Left lung (tissue), 10 donors: ENCODE results near the gene MTCP1. TPM values are rescaled to one million over a fixed set of nuclear protein-coding genes. Genes with fewer than 3 reads are reported as not detected.

Source experiments
- ATAC-seq: fragments of 200-7000 bp; cut with Tn5 transposase; one replicate; pipeline ENCODE4 v1.9.1; 2020; ENCODE audit warnings: moderate library complexity
- DNase-seq, 4 donors: peaks; one replicate each; pipeline ENCODE4 v3.0.0-alpha.2; 2013 to 2020
- H3K27ac ChIP-seq, 2 donors: fragments of 200-600 bp; sonication (generic) in 1 of 2; one replicate each; pipeline versions ENCODE4 v1.5.0 to v1.8.0; 2020 to 2021
- H3K27me3 ChIP-seq, 2 donors: fragments of 200-600 bp; sonication (generic) in 1 of 2; one replicate each; pipeline versions ENCODE4 v1.5.0 to v1.8.0; 2020 to 2021
- H3K36me3 ChIP-seq, 2 donors: fragments of 200-600 bp; sonication (generic) in 1 of 2; one replicate each; pipeline versions ENCODE4 v1.5.0 to v1.8.0; 2020 to 2021
- H3K4me1 ChIP-seq, 2 donors: fragments of 200-600 bp; one replicate each; pipeline ENCODE4 v1.8.0; 2021
- H3K4me3 ChIP-seq, 2 donors: fragments of 200-600 bp; sonication (generic) in 1 of 2; one replicate each; pipeline versions ENCODE4 v1.5.0 to v1.8.0; 2020 to 2021; ENCODE audit warnings: mild to moderate bottlenecking in 1 of 2
- H3K9me3 ChIP-seq, 2 donors: fragments of 200-600 bp; sonication (generic) in 1 of 2; one replicate each; pipeline versions ENCODE4 v1.5.0 to v1.8.0; 2020 to 2021
- CTCF ChIP-seq, 2 donors: fragments of 200-600 bp; sonication (generic) in 1 of 2; IDR thresholded peaks; one replicate each; pipeline versions ENCODE4 v1.5.0 to v1.8.0; 2021; ENCODE audit warnings: antibody characterized with exemption in 2 of 2
- intact Hi-C, 2 donors: fragments of 100-400 bp; cut with DNase I; formaldehyde crosslinking; loops; one replicate each; pipeline versions ENCODE4 v1.11.2 to v1.14.2; 2022
- polyA plus RNA-seq, 6 donors: library from polyadenylated mRNA; unstranded; fragments of 120-200 nt; gene quantifications; one replicate each; pipeline ENCODE4 v1.2.1, GENCODE V29; 2013; ENCODE audit not compliant: insufficient read length in 6 of 6
- total RNA-seq, 2 donors: library from RNA; stranded (reverse); fragmentation: NEBNext Ultra II Directional; extraction: Animal tissue kit (Norgen Biotek cat#: 25700); gene quantifications; one replicate each; pipeline ENCODE4 v1.2.1, GENCODE V29; 2021
- donor health status: DM: no; HTN: yes; CAD: no.
- donor health status: DM: no; HTN: no; CAD: no.

Gene MTCP1
- total and polyA plus RNA-seq, 8 donors = 11.5 to 27.0 (median 20.9) TPM

- DNase-seq = no peak
- no peak overlapping the region for H3K27ac ChIP-seq
- TF ChIP-seq CTCF (IDR thresholded peaks at IDR 0.05) = no peak
- no peaks in the 10 kb centered on the region for H3K9me3 ChIP-seq
- peaks cover 0 to 16% of the 10 kb centered on the region in 2 donors for H3K36me3 ChIP-seq
- no peaks in the 10 kb centered on the region for H3K27me3 ChIP-seq
- H3K4me1 ChIP-seq = no peaks in the 10 kb centered on the region
- intact Hi-C loops = no loop called here
- H3K4me3 ChIP-seq = no peak overlapping the region
- no peak for ATAC-seq
Observed at GRCh38 chrX:155108427-155108826, 37.5 kb upstream of the MTCP1 start.

- Histone ChIP-seq H3K4me1 (no peaks in the 10 kb centered on the region), H3K36me3 (peaks cover 0 to 12% of the 10 kb centered on the region in 2 donors), H3K9me3 (no peaks in the 10 kb centered on the region), H3K27ac (no peak overlapping the region), H3K27me3 (no peaks in the 10 kb centered on the region), H3K4me3 (no peak overlapping the region)
- intact Hi-C loops = no loop called here
- ATAC-seq = no peak
- no peak for TF ChIP-seq CTCF (IDR thresholded peaks at IDR 0.05)
- DNase-seq = no peak
Observed at GRCh38 chrX:155105919-155106318, 35.0 kb upstream of the MTCP1 start.

- DNase-seq (peak in 1 of 4 donors; percentile 28), ATAC-seq (peak; percentile 72)
- no peaks in the 10 kb centered on the region for H3K4me1 ChIP-seq
- intact Hi-C loops = no loop called here
- TF ChIP-seq CTCF (IDR thresholded peaks at IDR 0.05) = peak; percentile 38 to 41
- no peaks in the 10 kb centered on the region for H3K27me3 ChIP-seq
- H3K27ac ChIP-seq = no peak overlapping the region
- peaks cover 0 to 17% of the 10 kb centered on the region in 2 donors for H3K36me3 ChIP-seq
- no peaks in the 10 kb centered on the region for H3K9me3 ChIP-seq
- H3K4me3 ChIP-seq = no peak overlapping the region
Observed at GRCh38 chrX:155094468-155095061, 23.6 kb upstream of the MTCP1 start.

GRCh38 chrX:155086961-155087735 is 16.2 kb upstream of the MTCP1 start:
- no peaks in the 10 kb centered on the region for H3K9me3 ChIP-seq
- no peak for ATAC-seq
- no peak for DNase-seq
- no peaks in the 10 kb centered on the region for H3K4me1 ChIP-seq
- no peak for TF ChIP-seq CTCF (IDR thresholded peaks at IDR 0.05)
- peaks cover 0 to 14% of the 10 kb centered on the region in 2 donors for H3K36me3 ChIP-seq
- H3K27ac ChIP-seq = no peak overlapping the region
- intact Hi-C loops = no loop called here
- no peaks in the 10 kb centered on the region for H3K27me3 ChIP-seq
- H3K4me3 ChIP-seq = no peak overlapping the region

GRCh38 chrX:155086202-155086840 is 15.4 kb upstream of the MTCP1 start:
- Histone ChIP-seq H3K4me1 (no peaks in the 10 kb centered on the region), H3K27ac (no peak overlapping the region), H3K9me3 (no peaks in the 10 kb centered on the region), H3K4me3 (no peak overlapping the region), H3K36me3 (peaks cover 0 to 10% of the 10 kb centered on the region in 2 donors), H3K27me3 (no peaks in the 10 kb centered on the region)
- intact Hi-C loops = no loop called here
- TF ChIP-seq CTCF (IDR thresholded peaks at IDR 0.05) = peak; percentile 23 to 58
- ATAC-seq (peak; percentile 57), DNase-seq (peak in 1 of 4 donors; percentile 32)
